HG03521 (cell line): ENCODE data around the gene TMEM176B.

Experiments
- ATAC-seq: cut with Tn5 transposase; IDR thresholded peaks from one replicate; pipeline ENCODE4 v1.9.1; 2021; ENCODE audit warnings: mild to moderate bottlenecking, moderate library complexity; ENCODE audit not compliant: unreplicated experiment

Gene TMEM176B

GRCh38 chr7:150754951-150755350 lies 45.2 kb downstream of the TMEM176B start:
- ATAC-seq = no peak

DNA sequence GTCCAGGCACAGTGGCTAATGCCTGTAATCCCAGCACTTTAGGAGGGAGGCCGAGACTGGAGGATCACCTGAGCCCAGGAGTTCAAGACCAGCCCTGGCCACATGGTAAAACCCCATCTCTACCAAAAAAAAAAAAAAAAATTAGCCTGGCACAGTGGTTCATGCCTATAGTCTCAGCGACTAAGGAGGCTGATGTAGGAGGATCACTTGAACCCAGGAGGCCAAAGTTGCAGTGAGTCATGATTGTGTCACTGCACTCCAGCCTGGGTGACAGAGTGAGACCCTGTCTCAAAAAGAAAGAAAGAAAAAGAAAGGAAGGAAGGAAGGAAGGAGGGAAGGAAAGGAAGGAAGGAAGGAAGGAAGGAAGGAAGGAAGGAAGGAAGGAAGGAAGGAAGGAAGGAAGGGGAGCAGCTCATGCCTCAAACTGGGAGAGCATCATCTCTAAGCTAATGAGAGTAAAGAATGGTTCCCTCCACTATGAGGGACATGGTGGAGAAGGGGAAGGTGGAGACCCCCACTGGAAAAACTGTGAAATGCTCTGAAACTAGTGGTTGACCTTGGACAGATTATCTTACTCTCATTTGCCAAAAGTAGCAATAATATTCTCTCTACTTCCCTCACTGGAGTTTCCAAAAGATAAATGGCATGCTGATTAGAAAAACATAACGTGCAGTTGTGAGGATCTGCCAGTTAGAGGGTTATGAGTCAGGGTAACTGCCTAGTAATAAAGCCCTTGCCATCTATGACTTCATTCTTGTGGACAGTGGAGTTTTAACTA lies 46.1 kb downstream of the TMEM176B start:
- ATAC-seq = no peak

GRCh38 chr7:150753239-150753638 lies 46.9 kb downstream of the TMEM176B start:
- no peak for ATAC-seq

DNA sequence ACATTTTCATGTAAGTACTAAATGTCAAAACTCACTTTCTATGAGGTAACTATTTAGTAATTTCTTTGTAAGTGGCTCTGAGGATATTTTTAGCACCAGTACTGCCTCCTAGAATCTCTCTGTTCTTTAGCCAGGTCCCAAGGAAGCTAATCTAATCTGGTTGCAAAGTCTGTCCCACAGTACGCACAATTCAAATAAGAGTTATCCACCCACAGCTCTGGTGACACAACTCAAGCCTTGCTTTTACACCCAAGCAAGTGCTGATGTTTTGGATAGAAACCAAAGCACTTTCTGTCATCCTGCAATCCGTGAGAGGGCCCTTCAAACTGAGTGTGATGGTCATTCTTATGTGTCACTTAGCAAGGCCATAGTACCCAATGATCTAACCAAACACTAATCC lies 48.5 kb downstream of the TMEM176B start:
- ATAC-seq = no peak

DNA sequence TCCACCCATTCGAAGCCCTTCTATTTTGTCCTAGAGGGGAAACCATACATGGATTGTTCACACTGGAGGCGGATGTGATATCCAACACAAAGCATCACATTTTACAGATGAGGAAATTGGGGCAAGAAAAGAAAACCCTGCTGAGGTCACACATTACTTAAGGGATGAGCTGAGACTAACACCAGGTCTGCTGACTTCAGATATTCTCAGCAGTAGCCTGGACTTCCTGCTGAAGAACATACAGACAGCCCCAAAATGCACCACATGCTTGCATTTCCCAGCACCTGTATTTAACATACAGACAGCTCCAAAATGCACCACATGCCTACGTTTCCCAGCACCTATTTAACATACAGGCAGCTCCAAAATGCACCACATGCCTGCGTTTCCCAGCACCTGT lies 51.8 kb downstream of the TMEM176B start:
- ATAC-seq = no peak

- no peak for ATAC-seq
Observed at GRCh38 chr7:150746921-150747320, 53.2 kb downstream of the TMEM176B start.

DNA sequence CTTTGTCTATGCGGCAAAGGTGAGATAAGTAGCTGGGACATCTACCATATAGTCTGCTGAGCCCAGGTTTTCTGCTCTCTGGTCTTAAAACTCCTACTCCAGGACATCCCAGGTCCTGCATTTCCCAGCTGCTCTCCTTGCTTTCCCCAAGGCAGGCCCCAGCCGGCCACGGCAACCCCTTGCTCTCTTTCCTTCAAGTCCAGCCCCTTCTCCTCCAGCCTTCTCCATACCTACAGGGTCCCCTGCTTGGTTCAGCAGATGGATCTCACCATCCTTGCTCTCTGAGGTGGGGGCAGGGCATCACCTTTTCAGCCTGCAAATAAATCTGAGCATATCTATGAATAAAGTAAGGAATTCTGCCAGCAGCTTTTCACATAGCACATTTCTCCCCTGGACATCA lies 54.3 kb downstream of the TMEM176B start:
- no peak for ATAC-seq

GRCh38 chr7:150745086-150745485 lies 55.1 kb downstream of the TMEM176B start:
- no peak for ATAC-seq

DNA sequence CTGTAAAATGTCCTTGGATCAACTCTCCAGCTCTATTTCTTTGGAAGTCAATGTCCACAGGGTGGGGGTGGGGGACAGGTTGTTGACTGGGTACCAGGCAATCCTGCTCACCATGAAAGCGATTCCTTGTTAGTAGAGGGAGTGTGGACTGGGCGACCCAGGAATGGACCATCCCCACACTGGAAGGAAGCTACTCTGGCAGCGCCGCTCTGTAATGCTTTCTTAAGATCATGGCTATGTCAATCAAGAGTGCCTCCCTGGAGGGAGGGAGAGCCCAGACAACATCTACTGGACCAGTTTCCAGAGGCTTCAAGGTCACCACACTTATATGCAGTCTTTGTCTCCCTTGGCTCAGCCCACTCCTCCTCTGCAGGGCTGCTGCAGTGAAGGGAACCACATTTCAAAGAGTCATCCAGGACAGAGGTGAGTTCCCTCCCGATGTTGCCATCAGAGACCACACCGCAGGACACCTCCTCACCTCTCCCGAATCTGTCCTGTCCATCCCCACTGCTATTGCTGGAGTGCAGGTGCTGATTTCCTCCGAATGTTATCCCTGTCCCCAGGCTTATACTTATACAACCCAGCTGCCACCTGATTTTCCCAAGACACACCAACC lies 56.0 kb downstream of the TMEM176B start:
- ATAC-seq = no peak

DNA sequence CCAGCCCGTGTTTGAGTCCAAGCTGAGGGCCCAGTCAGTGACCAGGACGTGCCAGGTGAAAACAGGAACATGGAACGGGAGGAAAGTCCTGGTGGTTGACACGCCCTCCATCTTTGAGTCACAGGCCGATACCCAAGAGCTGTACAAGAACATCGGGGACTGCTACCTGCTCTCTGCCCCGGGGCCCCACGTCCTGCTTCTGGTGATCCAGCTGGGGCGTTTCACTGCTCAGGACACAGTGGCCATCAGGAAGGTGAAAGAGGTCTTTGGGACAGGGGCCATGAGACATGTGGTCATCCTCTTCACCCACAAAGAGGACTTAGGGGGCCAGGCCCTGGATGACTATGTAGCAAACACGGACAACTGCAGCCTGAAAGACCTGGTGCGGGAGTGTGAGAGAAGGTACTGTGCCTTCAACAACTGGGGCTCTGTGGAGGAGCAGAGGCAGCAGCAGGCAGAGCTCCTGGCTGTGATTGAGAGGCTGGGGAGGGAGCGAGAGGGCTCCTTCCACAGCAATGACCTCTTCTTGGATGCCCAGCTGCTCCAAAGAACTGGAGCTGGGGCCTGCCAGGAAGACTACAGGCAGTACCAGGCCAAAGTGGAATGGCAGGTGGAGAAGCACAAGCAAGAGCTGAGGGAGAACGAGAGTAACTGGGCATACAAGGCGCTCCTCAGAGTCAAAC lies 57.7 kb downstream of the TMEM176B start:
- ATAC-seq = no peak
